IPS DF 4.7 (cell line): ENCODE measurements around the gene SLC47A1.
"Not testable (repeated sequence)": the region's sequence is repeated elsewhere in the genome, so short reads cannot be mapped to it uniquely, and the experiment has no call there.

Source experiments
- DNase-seq: peaks from one replicate; pipeline ENCODE4 v3.0.0-alpha.2; 2013; ENCODE audit warnings: low spot score; ENCODE audit errors: extremely low read depth

The SLC47A1 gene

GRCh38 chr17:19520641-19521040, 13.0 kb upstream of the SLC47A1 start:
- no peak for DNase-seq

- DNase-seq = no peak
These were observed 10.0 kb upstream of the SLC47A1 start for GRCh38 chr17:19523690-19524089.

- DNase-seq = not testable (repeated sequence)
These were observed 6.7 kb upstream of the SLC47A1 start for GRCh38 chr17:19526950-19527349.

- no peak for DNase-seq
These were observed 1.7 kb upstream of the SLC47A1 start for GRCh38 chr17:19531780-19532501.

GRCh38 chr17:19533036-19533717, 477 bp upstream of the SLC47A1 start:
- DNase-seq = no peak

- no peak for DNase-seq
These were observed 1.0 kb downstream of the SLC47A1 start for GRCh38 chr17:19534562-19535149.

GRCh38 chr17:19537111-19537510, 3.5 kb downstream of the SLC47A1 start:
- DNase-seq = no peak

GRCh38 chr17:19538095-19539039, 4.7 kb downstream of the SLC47A1 start:
- DNase-seq = no peak

GRCh38 chr17:19539040-19539399, 5.4 kb downstream of the SLC47A1 start:
- DNase-seq = no peak

- DNase-seq = no peak
These were observed 6.2 kb downstream of the SLC47A1 start for GRCh38 chr17:19539841-19540311.

- no peak for DNase-seq
These were observed 7.2 kb downstream of the SLC47A1 start for GRCh38 chr17:19540706-19541370.

GRCh38 chr17:19541445-19541844, 7.8 kb downstream of the SLC47A1 start:
- no peak for DNase-seq

GRCh38 chr17:19542247-19542646, 8.6 kb downstream of the SLC47A1 start:
- DNase-seq = no peak

- DNase-seq = no peak
These were observed 10.7 kb downstream of the SLC47A1 start for GRCh38 chr17:19544366-19544765.

GRCh38 chr17:19546289-19547065, 12.8 kb downstream of the SLC47A1 start:
- no peak for DNase-seq

GRCh38 chr17:19549746-19550623, 16.3 kb downstream of the SLC47A1 start:
- no peak for DNase-seq

GRCh38 chr17:19551165-19551564, 17.5 kb downstream of the SLC47A1 start:
- DNase-seq = no peak

GRCh38 chr17:19551591-19552148, 18.0 kb downstream of the SLC47A1 start:
- DNase-seq = no peak

- DNase-seq = no peak
These were observed 19.4 kb downstream of the SLC47A1 start for GRCh38 chr17:19553036-19553435.
